Measurements from ENCODE around the gene KDM8. TPM values are rescaled to one million over a fixed set of nuclear protein-coding genes. Genes with fewer than 3 reads are reported as not detected.
A peak's percentile ranks its signal among the peaks of the same experiment; 100 is the strongest.

KDM8 gene
- total and polyA plus RNA-seq, 2 donors (not counting 1 experiment from before 2014, with no cell fraction given), result 7.5 to 37.4 TPM

GRCh38 chr16:27268376-27269299 lies 65.3 kb downstream of the KDM8 start, which contains the start of gene NSMCE1:
Gene NSMCE1 (minus strand): TSS chr16:27268772. CDS start chr16:27257570, 11,202 bp downstream.
- H3K4me3 ChIP-seq (ENCODE audit: control extremely low read depth in 1 of 5, extremely low read depth in 1 of 5, insufficient read depth in 1 of 5, low read depth in 2 of 5, low read length in 4 of 5), result peak within 1 kb of the TSS; percentile 88 to 97 (median 94)
- peak within 1 kb of the TSS; percentile 99 for H3K27ac Mint-ChIP-seq
- DNase-seq, result peak; percentile 97
- CTCF ChIA-PET, result interaction anchor here (0.9 to 2.3 kb wide), 6 partner anchors 7 to 99 kb away, joined by 3 to 7 read pairs (median 5); no protein-coding TSS in a partner anchor
- peak; percentile 97 for ATAC-seq (ENCODE audit: low read depth)
- H3K9me3 ChIP-seq (ENCODE audit: control extremely low read depth in 1 of 3, control insufficient read depth in 2 of 3, insufficient read depth in 1 of 3, low read length in 2 of 3), result no peaks in the 10 kb centered on the region
- no peak for TF ChIP-seq EZH2 (IDR thresholded peaks at IDR 0.05; ENCODE audit: borderline replicate concordance, insufficient read depth, low read depth, low read length, poor library complexity, severe bottlenecking)
- TF ChIP-seq, protein P1, sequence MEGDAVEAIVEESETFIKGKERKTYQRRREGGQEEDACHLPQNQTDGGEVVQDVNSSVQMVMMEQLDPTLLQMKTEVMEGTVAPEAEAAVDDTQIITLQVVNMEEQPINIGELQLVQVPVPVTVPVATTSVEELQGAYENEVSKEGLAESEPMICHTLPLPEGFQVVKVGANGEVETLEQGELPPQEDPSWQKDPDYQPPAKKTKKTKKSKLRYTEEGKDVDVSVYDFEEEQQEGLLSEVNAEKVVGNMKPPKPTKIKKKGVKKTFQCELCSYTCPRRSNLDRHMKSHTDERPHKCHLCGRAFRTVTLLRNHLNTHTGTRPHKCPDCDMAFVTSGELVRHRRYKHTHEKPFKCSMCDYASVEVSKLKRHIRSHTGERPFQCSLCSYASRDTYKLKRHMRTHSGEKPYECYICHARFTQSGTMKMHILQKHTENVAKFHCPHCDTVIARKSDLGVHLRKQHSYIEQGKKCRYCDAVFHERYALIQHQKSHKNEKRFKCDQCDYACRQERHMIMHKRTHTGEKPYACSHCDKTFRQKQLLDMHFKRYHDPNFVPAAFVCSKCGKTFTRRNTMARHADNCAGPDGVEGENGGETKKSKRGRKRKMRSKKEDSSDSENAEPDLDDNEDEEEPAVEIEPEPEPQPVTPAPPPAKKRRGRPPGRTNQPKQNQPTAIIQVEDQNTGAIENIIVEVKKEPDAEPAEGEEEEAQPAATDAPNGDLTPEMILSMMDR (IDR thresholded peaks at IDR 0.05), result peak; percentile 11
- peaks cover 71% of the 10 kb centered on the region for H3K4me1 Mint-ChIP-seq
- POLR2A ChIA-PET, result interaction anchor here (0.6 to 1.6 kb wide), 8 partner anchors 14 to 99 kb away, joined by 3 to 11 read pairs (median 5); no protein-coding TSS in a partner anchor
- H3K27ac ChIP-seq (ENCODE audit: low read length in 2 of 2), result peak within 1 kb of the TSS; percentile 93 to 99
- WGBS (ENCODE audit: insufficient coverage), result 8% methylated on average over 55 of the region's 58 CpGs
- H3K4me3 Mint-ChIP-seq, result peak within 1 kb of the TSS; percentile 99
- H2AFZ ChIP-seq (ENCODE audit: insufficient read depth, low read depth, low read length, poor library complexity, severe bottlenecking), result peak within 1 kb of the TSS; percentile 81
- no peaks in the 10 kb centered on the region for H3K36me3 ChIP-seq (replicated peaks in 1 of 2; ENCODE audit: control extremely low read depth in 1 of 2, control insufficient read depth in 1 of 2, extremely low read depth in 1 of 2, insufficient read depth in 2 of 2, low read length in 1 of 2)
- peaks cover 59 to 63% of the 10 kb centered on the region in 2 donors for H3K4me1 ChIP-seq (ENCODE audit: control insufficient read depth in 2 of 2, insufficient read depth in 2 of 2, low read length in 2 of 2)
- intact Hi-C loops (cut with micrococcal nuclease), result loop anchor here (1.0 to 2.0 kb wide), 6 partner anchors 14 to 100 kb away; partner anchors contain the start of gene KDM8
- H3K27me3 Mint-ChIP-seq, result no peaks in the 10 kb centered on the region
- peak within 1 kb of the TSS; percentile 83 for H3K9ac ChIP-seq (ENCODE audit: low read length)
- H4K20me1 ChIP-seq (ENCODE audit: control insufficient read depth, insufficient read depth, low read length, poor library complexity, severe bottlenecking), result no peaks in the 10 kb centered on the region
- H3K27me3 ChIP-seq (replicated peaks in 1 of 4; ENCODE audit: control extremely low read depth in 1 of 4, control insufficient read depth in 3 of 4, insufficient read depth in 4 of 4, low read length in 3 of 4), result no peaks in the 10 kb centered on the region
- H3K9me3 Mint-ChIP-seq (ENCODE audit: insufficient read depth), result no peaks in the 10 kb centered on the region
- peaks cover 44% of the 10 kb centered on the region for H3K79me2 ChIP-seq (ENCODE audit: control insufficient read depth, insufficient read depth, low read length)
- peak within 1 kb of the TSS; percentile 78 for H3K4me2 ChIP-seq (replicated peaks; ENCODE audit: low read depth, low read length, poor library complexity, severe bottlenecking)
